GM23338 (cell line): ENCODE measurements around the gene DDX41. TPM values are rescaled to one million over a fixed set of nuclear protein-coding genes. Genes with fewer than 3 reads are reported as not detected.

Source experiments
- ATAC-seq: fragments of 200-7000 bp; cut with Tn5 transposase; 3 replicates; pipeline ENCODE4 v1.9.1; 2020
- DNase-seq: peaks from one replicate; pipeline ENCODE4 v3.0.0-alpha.2; 2015; ENCODE audit warnings: low spot score
- H2AFZ ChIP-seq: fragments of 200-600 bp; sonication (generic); 2 replicates; pipeline ENCODE4 v1.8.0; 2016; ENCODE audit warnings: antibody characterized with exemption, mild to moderate bottlenecking, moderate library complexity
- H3F3A ChIP-seq: fragments of 200-600 bp; sonication (generic); replicated peaks from 2 replicates; pipeline ENCODE4 v1.8.0; 2017; ENCODE audit warnings: antibody characterized with exemption, mixed run types, low read depth
- H3K27ac ChIP-seq: fragments of 200-600 bp; sonication (generic); 2 replicates; pipeline ENCODE4 v1.6.1; 2016; ENCODE audit warnings: low read depth
- H3K27me3 ChIP-seq: fragments of 200-600 bp; sonication (generic); 2 replicates; pipeline ENCODE4 v1.8.0; 2016; ENCODE audit warnings: mild to moderate bottlenecking, mixed run types, moderate library complexity; ENCODE audit not compliant: insufficient read depth
- H3K36me3 ChIP-seq: fragments of 200-600 bp; sonication (generic); 2 replicates; pipeline ENCODE4 v1.8.0; 2016; ENCODE audit warnings: mild to moderate bottlenecking; ENCODE audit not compliant: insufficient read depth
- H3K4me1 ChIP-seq: fragments of 200-600 bp; sonication (generic); 2 replicates; pipeline ENCODE4 v1.8.0; 2016; ENCODE audit warnings: mild to moderate bottlenecking, moderate library complexity; ENCODE audit not compliant: insufficient read depth
- H3K4me2 ChIP-seq: fragments of 200-600 bp; sonication (generic); 2 replicates; pipeline ENCODE4 v1.7.1; 2017; ENCODE audit warnings: mixed run types
- H3K4me3 ChIP-seq: fragments of 200-600 bp; sonication (generic); 2 replicates; pipeline ENCODE4 v1.6.1; 2016; ENCODE audit warnings: mixed run types
- H3K79me2 ChIP-seq: fragments of 200-600 bp; sonication (generic); replicated peaks from 2 replicates; pipeline ENCODE4 v1.8.0; 2017; ENCODE audit warnings: mild to moderate bottlenecking; ENCODE audit not compliant: insufficient read depth
- H3K9me2 ChIP-seq: fragments of 200-600 bp; sonication (generic); 2 replicates; pipeline ENCODE4 v1.8.0; 2017; ENCODE audit not compliant: insufficient read depth
- H4K20me1 ChIP-seq: fragments of 200-600 bp; sonication (generic); replicated peaks from 2 replicates; pipeline ENCODE4 v1.8.0; 2017; ENCODE audit warnings: mild to moderate bottlenecking; ENCODE audit not compliant: insufficient read depth
- H3K27ac Mint-ChIP-seq: 2 replicates; pipeline ENCODE4 v1.8.0; 2020; ENCODE audit warnings: inconsistent platforms, mild to moderate bottlenecking, moderate library complexity, mixed read lengths
- H3K27me3 Mint-ChIP-seq: 3 replicates; pipeline ENCODE4 v1.8.0; 2022; ENCODE audit warnings: low read depth, mild to moderate bottlenecking, moderate library complexity, mixed read lengths, inconsistent platforms; ENCODE audit not compliant: insufficient read depth, poor library complexity
- H3K36me3 Mint-ChIP-seq: 3 replicates; pipeline ENCODE4 v1.8.0; 2021; ENCODE audit warnings: low read depth, mild to moderate bottlenecking, inconsistent platforms, moderate library complexity, mixed read lengths
- H3K4me1 Mint-ChIP-seq: 3 replicates; pipeline ENCODE4 v1.8.0; 2020; ENCODE audit warnings: mild to moderate bottlenecking, inconsistent platforms, mixed read lengths
- H3K4me3 Mint-ChIP-seq: 3 replicates; pipeline ENCODE4 v1.8.0; 2021; ENCODE audit warnings: moderate library complexity, mild to moderate bottlenecking, inconsistent platforms, mixed read lengths
- H3K9me3 Mint-ChIP-seq: 3 replicates; pipeline ENCODE4 v1.8.0; 2020; ENCODE audit warnings: moderate library complexity, mild to moderate bottlenecking, inconsistent platforms, mixed read lengths
- CREB1 ChIP-seq: fragments of 250-450 bp; sonication (Bioruptor Pico); IDR thresholded peaks from 2 replicates; pipeline ENCODE4 v1.5.0; 2020; ENCODE audit warnings: low read depth, mild to moderate bottlenecking, moderate library complexity
- EZH2 ChIP-seq: fragments of 200-600 bp; sonication (generic); IDR thresholded peaks from one replicate; pipeline ENCODE4 v1.8.0; 2017; ENCODE audit warnings: antibody characterized with exemption, mild to moderate bottlenecking, low read depth; ENCODE audit not compliant: unreplicated experiment
- JUNB ChIP-seq: IDR thresholded peaks from one replicate; pipeline ENCODE4 v1.6.1; 2016; ENCODE audit warnings: antibody characterized with exemption; ENCODE audit not compliant: unreplicated experiment
- REST ChIP-seq: IDR thresholded peaks from one replicate; pipeline ENCODE4 v1.6.1; 2018; ENCODE audit warnings: antibody characterized with exemption; ENCODE audit not compliant: unreplicated experiment
- STAT1 ChIP-seq: IDR thresholded peaks from one replicate; pipeline ENCODE4 v1.6.1; 2016; ENCODE audit warnings: antibody characterized with exemption; ENCODE audit not compliant: unreplicated experiment
- ZNF114 ChIP-seq: fragments of 250-450 bp; sonication (Bioruptor Pico); IDR thresholded peaks from 2 replicates; pipeline ENCODE4 v1.5.0; 2020; ENCODE audit warnings: mild to moderate bottlenecking, moderate library complexity
- polyA plus RNA-seq: library from polyadenylated mRNA; unstranded; fragments of >200 nt; fragmentation: Nextera tagmentation; extraction: Ambion mirVana; gene quantifications from 2 replicates; pipeline ENCODE4 v1.2.1, GENCODE V29; 2016
- total RNA-seq: library from RNA; depleted of rRNA; stranded (reverse); fragments of >200 nt; shearing (Covaris generic); gene quantifications from 2 replicates; pipeline ENCODE4 v1.2.3, GENCODE V29; 2014
- TF ChIP-seq, protein P1 (sequence below), 2 experiments: fragments of 200-600 bp in 1 of 2; sonication (generic) in 1 of 2; conservative IDR thresholded peaks; 2 replicates each; pipeline versions ENCODE4 v1.5.1 to v1.6.1; 2016 to 2017; ENCODE audit warnings: antibody characterized with exemption in 2 of 2, low read depth in 2 of 2, mild to moderate bottlenecking in 2 of 2, moderate library complexity in 1 of 2

DDX41 gene
- total and polyA plus RNA-seq, 2 experiments from 2014 or later, result 67.1 to 139 TPM

DNA sequence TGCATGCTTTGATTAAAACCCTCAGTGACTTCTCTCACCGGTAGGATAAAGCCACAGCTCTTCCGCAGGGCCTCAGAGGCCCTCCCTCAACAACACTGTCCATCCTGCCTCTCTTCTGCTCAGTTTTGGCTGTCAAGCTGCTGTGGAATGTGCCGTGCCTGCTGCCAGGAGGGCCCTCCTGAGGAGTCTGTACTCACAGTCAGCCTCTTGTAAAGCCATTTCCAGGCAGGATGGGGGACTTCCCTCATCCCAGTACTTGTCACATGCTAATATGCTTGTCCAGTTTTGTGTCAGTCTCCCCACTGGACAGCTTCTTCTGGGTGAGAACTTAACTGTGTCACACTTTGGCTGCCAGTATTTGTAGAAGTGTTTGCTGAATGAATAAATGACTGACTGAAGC is 13.9 kb upstream of the DDX41 start (continued):
- no peak for TF ChIP-seq CREB1

GRCh38 chr5:177529247-177530203 is 12.8 kb upstream of the DDX41 start:
- Histone ChIP-seq H3K36me3 (peaks cover 7% of the 10 kb centered on the region; the same call in 1 of the 2 replicates), H3K27ac (no peak overlapping the region), H3K9me2 (no peaks in the 10 kb centered on the region), H3F3A (no peaks in the 10 kb centered on the region), H3K4me1 (no peaks in the 10 kb centered on the region), H4K20me1 (peaks cover 5% of the 10 kb centered on the region), H2AFZ (no peak overlapping the region), H3K79me2 (no peaks in the 10 kb centered on the region), H3K4me2 (no peak overlapping the region), H3K27me3 (no peaks in the 10 kb centered on the region), H3K4me3 (no peak overlapping the region)
- Mint-ChIP-seq H3K4me3 (no peak overlapping the region), H3K27ac (no peak overlapping the region), H3K27me3 (peaks cover 4% of the 10 kb centered on the region), H3K4me1 (no peaks in the 10 kb centered on the region), H3K9me3 (no peaks in the 10 kb centered on the region), H3K36me3 (peaks cover 32% of the 10 kb centered on the region)
- ATAC-seq (no peak), DNase-seq (no peak)
- TF ChIP-seq JUNB (no peak), CREB1 (no peak), REST (no peak), STAT1 (no peak), EZH2 (no peak), ZNF114 (CRISPR knock-in tag) (no peak)
- TF ChIP-seq, protein P1, sequence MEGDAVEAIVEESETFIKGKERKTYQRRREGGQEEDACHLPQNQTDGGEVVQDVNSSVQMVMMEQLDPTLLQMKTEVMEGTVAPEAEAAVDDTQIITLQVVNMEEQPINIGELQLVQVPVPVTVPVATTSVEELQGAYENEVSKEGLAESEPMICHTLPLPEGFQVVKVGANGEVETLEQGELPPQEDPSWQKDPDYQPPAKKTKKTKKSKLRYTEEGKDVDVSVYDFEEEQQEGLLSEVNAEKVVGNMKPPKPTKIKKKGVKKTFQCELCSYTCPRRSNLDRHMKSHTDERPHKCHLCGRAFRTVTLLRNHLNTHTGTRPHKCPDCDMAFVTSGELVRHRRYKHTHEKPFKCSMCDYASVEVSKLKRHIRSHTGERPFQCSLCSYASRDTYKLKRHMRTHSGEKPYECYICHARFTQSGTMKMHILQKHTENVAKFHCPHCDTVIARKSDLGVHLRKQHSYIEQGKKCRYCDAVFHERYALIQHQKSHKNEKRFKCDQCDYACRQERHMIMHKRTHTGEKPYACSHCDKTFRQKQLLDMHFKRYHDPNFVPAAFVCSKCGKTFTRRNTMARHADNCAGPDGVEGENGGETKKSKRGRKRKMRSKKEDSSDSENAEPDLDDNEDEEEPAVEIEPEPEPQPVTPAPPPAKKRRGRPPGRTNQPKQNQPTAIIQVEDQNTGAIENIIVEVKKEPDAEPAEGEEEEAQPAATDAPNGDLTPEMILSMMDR (conservative IDR thresholded peaks at IDR 0.05; ENCODE audit: low read depth in 2 of 2), result no peak
